GM12864 (cell line): Measurements from ENCODE around the gene RPA1.
"Not testable (repeated sequence)": the region's sequence is repeated elsewhere in the genome, so short reads cannot be mapped to it uniquely, and the experiment has no call there.

Source experiments
- DNase-seq: peaks from one replicate; pipeline ENCODE4 v3.0.0-alpha.2; 2011; ENCODE audit warnings: low read depth
- H3K4me3 ChIP-seq: 2 replicates; pipeline ENCODE4 v1.5.1; 2011; ENCODE audit warnings: mild to moderate bottlenecking, low read depth, low read length, control low read depth
- CTCF ChIP-seq: IDR thresholded peaks from 2 replicates; pipeline ENCODE4 v1.5.1; 2011; ENCODE audit warnings: low read depth, mild to moderate bottlenecking, moderate library complexity, low read length, control low read depth, inconsistent platforms; ENCODE audit errors: missing control alignments

The RPA1 gene

GRCh38 chr17:1787301-1787902 lies 42.4 kb upstream of the RPA1 start:
- TF ChIP-seq CTCF, result no peak
- no peak overlapping the region for H3K4me3 ChIP-seq
- DNase-seq, result no peak

GRCh38 chr17:1789936-1790335 lies 39.9 kb upstream of the RPA1 start:
- no peak for DNase-seq
- no peak overlapping the region for H3K4me3 ChIP-seq
- no peak for TF ChIP-seq CTCF

- H3K4me3 ChIP-seq, result no peak overlapping the region
- no peak for DNase-seq
- no peak for TF ChIP-seq CTCF
These were observed 37.0 kb upstream of the RPA1 start for GRCh38 chr17:1792495-1793446.

GRCh38 chr17:1793447-1793806 lies 36.4 kb upstream of the RPA1 start:
- no peak for TF ChIP-seq CTCF
- H3K4me3 ChIP-seq, result no peak overlapping the region
- no peak for DNase-seq

GRCh38 chr17:1796800-1797199 lies 33.0 kb upstream of the RPA1 start:
- H3K4me3 ChIP-seq, result no peak overlapping the region
- no peak for DNase-seq
- TF ChIP-seq CTCF, result no peak

- no peak for TF ChIP-seq CTCF
These were observed 32.5 kb upstream of the RPA1 start for GRCh38 chr17:1797323-1797722.

GRCh38 chr17:1797846-1798245 lies 32.0 kb upstream of the RPA1 start:
- H3K4me3 ChIP-seq, DNase-seq: not testable (repeated sequence)

More at GRCh38 chr17:1797323-1797722, 32.5 kb upstream of the RPA1 start:
- DNase-seq, result no peak
- H3K4me3 ChIP-seq, result no peak overlapping the region
